HEK293 (cell line): Measurements from ENCODE around the gene TRAK1.

Experiments
- CTCF ChIA-PET: fragments of 350-600 bp; formaldehyde crosslinking; extraction: SDS; loops from one replicate; lab custom pipeline; 2021; ENCODE audit warnings: antibody characterized with exemption; lab: Yijun Ruan, JAX
- POLR2A ChIA-PET: fragments of 300-600 bp; formaldehyde crosslinking; extraction: SDS; loops from one replicate; lab custom pipeline; 2020; ENCODE audit warnings: antibody characterized with exemption, inconsistent platforms; lab: Yijun Ruan, JAX
- H3K27ac ChIP-seq: fragments of 200-500 bp; sonication (Bioruptor generic); 2 replicates; pipeline ENCODE4 v1.5.1; 2014; ENCODE audit warnings: low read depth, low read length, control low read depth, inconsistent platforms; ENCODE audit errors: extremely low read depth
- H3K36me3 ChIP-seq, 2 experiments: fragments of 200-500 bp in 1 of 2; sonication (Bioruptor generic) in 1 of 2; 1 replicate in 1 of 2; 2 replicates in 1 of 2; pipeline ENCODE4 v1.5.1; 2014 to 2017; ENCODE audit warnings: inconsistent platforms in 2 of 2, low read length in 2 of 2; ENCODE audit not compliant: control insufficient read depth in 2 of 2, insufficient read depth in 1 of 2
- H3K4me1 ChIP-seq: fragments of 200-500 bp; sonication (Bioruptor generic); 2 replicates; pipeline ENCODE4 v1.5.1; 2014; ENCODE audit warnings: mild to moderate bottlenecking, low read length, inconsistent platforms; ENCODE audit not compliant: control insufficient read depth, insufficient read depth
- H3K4me3 ChIP-seq: 2 replicates; pipeline ENCODE4 v1.5.1; 2011; ENCODE audit warnings: low read depth, mild to moderate bottlenecking, control low read depth, low read length, moderate library complexity
- H3K9me3 ChIP-seq: fragments of 200-500 bp; sonication (Bioruptor generic); 2 replicates; pipeline ENCODE4 v1.5.1; 2014; ENCODE audit warnings: low read depth, low read length, inconsistent platforms; ENCODE audit not compliant: control insufficient read depth, insufficient read depth
- PRDM1 ChIP-seq: fragments of 450-650 bp; formaldehyde crosslinking; IDR thresholded peaks from 2 replicates; pipeline ENCODE4; 2016; ENCODE audit warnings: missing biosample characterization, missing genetic modification characterization
- SETDB1 ChIP-seq: IDR thresholded peaks from one replicate; pipeline ENCODE4 v1.6.1; 2017; ENCODE audit warnings: mild to moderate bottlenecking, low read length, moderate library complexity, mixed read lengths; ENCODE audit not compliant: insufficient read length
- ZBTB20 ChIP-seq: fragments of 450-650 bp; formaldehyde crosslinking; IDR thresholded peaks from 2 replicates; pipeline ENCODE4 v1.5.1; 2016; ENCODE audit warnings: missing biosample characterization, missing genetic modification characterization
- ZBTB8A ChIP-seq: fragments of 450-650 bp; formaldehyde crosslinking; IDR thresholded peaks from 2 replicates; pipeline ENCODE4 v1.5.1; 2016; ENCODE audit warnings: missing biosample characterization, missing genetic modification characterization
- ZNF146 ChIP-seq: fragments of 450-650 bp; formaldehyde crosslinking; IDR thresholded peaks from 2 replicates; pipeline ENCODE4 v1.5.1; 2016; ENCODE audit warnings: missing biosample characterization, missing genetic modification characterization
- ZNF184 ChIP-seq: fragments of 450-650 bp; IDR thresholded peaks from 2 replicates; pipeline ENCODE4 v1.5.1; 2018; ENCODE audit warnings: missing biosample characterization, mild to moderate bottlenecking, missing genetic modification characterization
- ZNF248 ChIP-seq: fragments of 450-650 bp; formaldehyde crosslinking; IDR thresholded peaks from 2 replicates; pipeline ENCODE4 v1.5.1; 2017; ENCODE audit warnings: missing biosample characterization, missing genetic modification characterization
- ZNF341 ChIP-seq: fragments of 450-650 bp; formaldehyde crosslinking; IDR thresholded peaks from 2 replicates; pipeline ENCODE4; 2016; ENCODE audit warnings: low read depth, missing biosample characterization, missing genetic modification characterization
- ZNF37A ChIP-seq: fragments of 450-650 bp; IDR thresholded peaks from 2 replicates; pipeline ENCODE4 v1.5.1; 2018; ENCODE audit warnings: missing biosample characterization, missing genetic modification characterization
- ZNF404 ChIP-seq: fragments of 450-650 bp; formaldehyde crosslinking; IDR thresholded peaks from 2 replicates; pipeline ENCODE4 v1.5.1; 2017; ENCODE audit warnings: missing biosample characterization, missing genetic modification characterization
- ZNF426 ChIP-seq: fragments of 450-650 bp; formaldehyde crosslinking; IDR thresholded peaks from 2 replicates; pipeline ENCODE4 v1.5.1; 2017; ENCODE audit warnings: missing biosample characterization, missing genetic modification characterization, mild to moderate bottlenecking, inconsistent platforms, moderate library complexity
- ZNF473 ChIP-seq: fragments of 450-650 bp; formaldehyde crosslinking; IDR thresholded peaks from 2 replicates; pipeline ENCODE4 v1.5.1; 2017; ENCODE audit warnings: missing biosample characterization, missing genetic modification characterization
- ZNF48 ChIP-seq: fragments of 450-650 bp; formaldehyde crosslinking; IDR thresholded peaks from 2 replicates; pipeline ENCODE4 v1.5.1; 2016; ENCODE audit warnings: missing biosample characterization, missing genetic modification characterization
- ZNF530 ChIP-seq: fragments of 450-650 bp; formaldehyde crosslinking; IDR thresholded peaks from 2 replicates; pipeline ENCODE4 v1.5.1; 2016; ENCODE audit warnings: low read depth, missing biosample characterization, missing genetic modification characterization
- ZNF677 ChIP-seq: fragments of 450-650 bp; IDR thresholded peaks from 2 replicates; pipeline ENCODE4 v1.5.0; 2018; ENCODE audit warnings: missing biosample characterization, mild to moderate bottlenecking, missing genetic modification characterization, moderate library complexity
- TF ChIP-seq, protein P1 (sequence below): fragments of 450-650 bp; formaldehyde crosslinking; IDR thresholded peaks from 2 replicates; pipeline ENCODE4 v1.5.1; 2016; ENCODE audit warnings: missing biosample characterization, missing genetic modification characterization
- TF ChIP-seq, protein P2 (sequence below): fragments of 450-650 bp; IDR thresholded peaks from 2 replicates; pipeline ENCODE4 v1.5.1; 2018; ENCODE audit warnings: missing biosample characterization, missing genetic modification characterization
- TF ChIP-seq, protein P3 (sequence below): fragments of 450-650 bp; formaldehyde crosslinking; IDR thresholded peaks from 2 replicates; pipeline ENCODE4 v1.5.1; 2016; ENCODE audit warnings: missing biosample characterization, missing genetic modification characterization
- TF ChIP-seq, protein P4 (sequence below): fragments of 450-650 bp; formaldehyde crosslinking; IDR thresholded peaks from 2 replicates; pipeline ENCODE4 v1.5.1; 2016; ENCODE audit warnings: missing biosample characterization, missing genetic modification characterization

TRAK1 gene

DNA sequence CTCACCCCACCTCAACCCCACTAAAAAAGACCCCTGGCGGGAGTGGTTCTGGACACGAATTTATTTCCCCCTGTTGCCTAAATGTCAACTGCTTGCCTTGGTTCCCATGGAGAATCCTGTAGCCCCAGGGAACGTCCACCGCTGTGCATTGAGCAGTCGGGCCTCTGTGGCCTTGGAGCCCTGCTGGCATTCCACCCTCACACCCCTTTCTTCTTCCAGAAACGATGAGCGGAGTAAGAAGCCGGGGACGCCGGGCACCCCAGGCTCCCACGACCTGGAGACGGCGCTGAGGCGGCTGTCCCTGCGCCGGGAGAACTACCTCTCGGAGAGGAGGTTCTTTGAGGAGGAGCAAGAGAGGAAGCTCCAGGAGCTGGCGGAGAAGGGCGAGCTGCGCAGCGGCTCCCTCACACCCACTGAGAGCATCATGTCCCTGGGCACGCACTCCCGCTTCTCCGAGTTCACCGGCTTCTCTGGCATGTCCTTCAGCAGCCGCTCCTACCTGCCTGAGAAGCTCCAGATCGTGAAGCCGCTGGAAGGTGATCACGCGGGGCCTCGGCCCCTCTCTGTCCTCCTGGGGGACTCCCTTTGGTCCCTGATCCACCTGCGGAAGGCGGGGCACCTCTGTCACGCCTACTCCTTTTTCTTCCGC is 111.2 kb downstream of the TRAK1 start:
- no peak overlapping the region for H3K27ac ChIP-seq
- H3K4me1 ChIP-seq: no peaks in the 10 kb centered on the region
- ChIA-PET POLR2A (no interaction called here), CTCF (no interaction called here)
- H3K36me3 ChIP-seq: peaks cover 0 to 92% of the 10 kb centered on the region in 2 experiments; a peak in 2 of 3 replicates
- no peak overlapping the region for H3K4me3 ChIP-seq
- H3K9me3 ChIP-seq: no peaks in the 10 kb centered on the region
- TF ChIP-seq, protein P1, sequence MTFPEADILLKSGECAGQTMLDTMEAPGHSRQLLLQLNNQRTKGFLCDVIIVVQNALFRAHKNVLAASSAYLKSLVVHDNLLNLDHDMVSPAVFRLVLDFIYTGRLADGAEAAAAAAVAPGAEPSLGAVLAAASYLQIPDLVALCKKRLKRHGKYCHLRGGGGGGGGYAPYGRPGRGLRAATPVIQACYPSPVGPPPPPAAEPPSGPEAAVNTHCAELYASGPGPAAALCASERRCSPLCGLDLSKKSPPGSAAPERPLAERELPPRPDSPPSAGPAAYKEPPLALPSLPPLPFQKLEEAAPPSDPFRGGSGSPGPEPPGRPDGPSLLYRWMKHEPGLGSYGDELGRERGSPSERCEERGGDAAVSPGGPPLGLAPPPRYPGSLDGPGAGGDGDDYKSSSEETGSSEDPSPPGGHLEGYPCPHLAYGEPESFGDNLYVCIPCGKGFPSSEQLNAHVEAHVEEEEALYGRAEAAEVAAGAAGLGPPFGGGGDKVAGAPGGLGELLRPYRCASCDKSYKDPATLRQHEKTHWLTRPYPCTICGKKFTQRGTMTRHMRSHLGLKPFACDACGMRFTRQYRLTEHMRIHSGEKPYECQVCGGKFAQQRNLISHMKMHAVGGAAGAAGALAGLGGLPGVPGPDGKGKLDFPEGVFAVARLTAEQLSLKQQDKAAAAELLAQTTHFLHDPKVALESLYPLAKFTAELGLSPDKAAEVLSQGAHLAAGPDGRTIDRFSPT (tag by site-specific recombination): no peak
- TF ChIP-seq ZNF146: no peak
- TF ChIP-seq ZNF404 (tag by site-specific recombination): no peak
- no peak for TF ChIP-seq ZBTB8A (tag by site-specific recombination)
- TF ChIP-seq SETDB1: no peak
- TF ChIP-seq ZNF473 (tag by site-specific recombination): no peak

DNA sequence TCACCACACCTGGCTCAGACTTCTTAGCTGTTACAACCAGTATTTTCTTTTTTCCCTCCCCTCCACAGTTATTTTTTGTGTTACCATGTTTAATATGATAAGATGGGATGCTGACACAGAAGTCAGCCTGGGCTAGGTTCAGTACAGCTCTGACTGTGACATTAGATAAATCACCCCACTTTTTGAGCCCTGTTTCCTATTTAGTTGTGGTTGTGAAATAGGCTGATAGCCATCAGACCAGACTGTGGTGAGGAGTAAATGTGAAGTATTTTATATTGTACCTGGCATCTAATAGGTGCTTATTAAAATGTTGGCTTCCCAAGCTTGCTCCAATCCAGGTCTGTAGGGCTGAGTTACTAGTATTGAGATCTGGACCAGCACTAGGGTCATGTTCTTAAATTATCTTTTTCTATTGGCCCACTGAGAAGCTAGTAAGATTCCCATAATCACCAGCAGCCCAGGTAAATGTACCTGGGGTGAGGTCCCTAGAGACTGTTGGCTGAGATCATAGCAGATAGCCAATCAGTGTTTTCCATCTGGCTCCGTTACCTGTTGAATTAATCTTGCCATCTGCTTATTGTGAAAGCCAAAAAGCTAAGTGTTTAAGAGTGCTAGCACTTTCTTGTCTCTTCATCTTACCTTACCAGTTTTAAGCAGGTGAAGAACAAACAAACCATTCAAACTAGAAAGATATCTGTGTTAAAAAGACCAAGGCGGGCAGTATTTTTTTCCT is 113.9 kb downstream of the TRAK1 start:
- Histone ChIP-seq H3K27ac (no peak overlapping the region), H3K4me1 (no peaks in the 10 kb centered on the region)
- TF ChIP-seq, protein P2, sequence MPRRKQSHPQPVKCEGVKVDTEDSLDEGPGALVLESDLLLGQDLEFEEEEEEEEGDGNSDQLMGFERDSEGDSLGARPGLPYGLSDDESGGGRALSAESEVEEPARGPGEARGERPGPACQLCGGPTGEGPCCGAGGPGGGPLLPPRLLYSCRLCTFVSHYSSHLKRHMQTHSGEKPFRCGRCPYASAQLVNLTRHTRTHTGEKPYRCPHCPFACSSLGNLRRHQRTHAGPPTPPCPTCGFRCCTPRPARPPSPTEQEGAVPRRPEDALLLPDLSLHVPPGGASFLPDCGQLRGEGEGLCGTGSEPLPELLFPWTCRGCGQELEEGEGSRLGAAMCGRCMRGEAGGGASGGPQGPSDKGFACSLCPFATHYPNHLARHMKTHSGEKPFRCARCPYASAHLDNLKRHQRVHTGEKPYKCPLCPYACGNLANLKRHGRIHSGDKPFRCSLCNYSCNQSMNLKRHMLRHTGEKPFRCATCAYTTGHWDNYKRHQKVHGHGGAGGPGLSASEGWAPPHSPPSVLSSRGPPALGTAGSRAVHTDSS (tag by site-specific recombination): no peak
- TF ChIP-seq ZBTB20 (no peak), ZNF341 (tag by site-specific recombination) (no peak), ZNF184 (no peak), PRDM1 (no peak), ZNF48 (tag by site-specific recombination) (no peak), ZNF426 (tag by site-specific recombination) (no peak), ZNF677 (tag by site-specific recombination) (no peak), ZNF248 (tag by site-specific recombination) (no peak), ZNF37A (no peak), SETDB1 (no peak), ZNF530 (tag by site-specific recombination) (no peak)
- TF ChIP-seq, protein P3, sequence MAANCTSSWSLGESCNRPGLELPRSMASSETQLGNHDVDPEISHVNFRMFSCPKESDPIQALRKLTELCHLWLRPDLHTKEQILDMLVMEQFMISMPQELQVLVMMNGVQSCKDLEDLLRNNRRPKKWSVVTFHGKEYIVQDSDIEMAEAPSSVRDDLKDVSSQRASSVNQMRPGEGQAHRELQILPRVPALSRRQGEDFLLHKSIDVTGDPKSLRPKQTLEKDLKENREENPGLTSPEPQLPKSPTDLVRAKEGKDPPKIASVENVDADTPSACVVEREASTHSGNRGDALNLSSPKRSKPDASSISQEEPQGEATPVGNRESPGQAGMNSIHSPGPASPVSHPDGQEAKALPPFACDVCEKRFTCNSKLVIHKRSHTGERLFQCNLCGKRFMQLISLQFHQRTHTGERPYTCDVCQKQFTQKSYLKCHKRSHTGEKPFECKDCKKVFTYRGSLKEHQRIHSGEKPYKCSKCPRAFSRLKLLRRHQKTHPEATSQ: no peak
- TF ChIP-seq, protein P4, sequence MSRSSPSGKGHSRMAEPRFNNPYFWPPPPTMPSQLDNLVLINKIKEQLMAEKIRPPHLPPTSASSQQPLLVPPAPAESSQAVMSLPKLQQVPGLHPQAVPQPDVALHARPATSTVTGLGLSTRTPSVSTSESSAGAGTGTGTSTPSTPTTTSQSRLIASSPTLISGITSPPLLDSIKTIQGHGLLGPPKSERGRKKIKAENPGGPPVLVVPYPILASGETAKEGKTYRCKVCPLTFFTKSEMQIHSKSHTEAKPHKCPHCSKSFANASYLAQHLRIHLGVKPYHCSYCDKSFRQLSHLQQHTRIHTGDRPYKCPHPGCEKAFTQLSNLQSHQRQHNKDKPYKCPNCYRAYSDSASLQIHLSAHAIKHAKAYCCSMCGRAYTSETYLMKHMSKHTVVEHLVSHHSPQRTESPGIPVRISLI (tag by site-specific recombination): no peak
- TF ChIP-seq, all 188 proteins: peak for 0
- Histone ChIP-seq H3K36me3 (peaks cover 0 to 89% of the 10 kb centered on the region in 2 experiments; a peak in 1 of 3 replicates), H3K4me3 (no peak overlapping the region), H3K9me3 (no peaks in the 10 kb centered on the region)
- ChIA-PET CTCF (interaction anchor here (0.6 to 1.1 kb wide), 2 partner anchors 14 to 66 kb away, joined by 5 to 6 read pairs; no protein-coding TSS in a partner anchor), POLR2A (no interaction called here)
